Mammary epithelial cell (primary cell): Measurements from ENCODE around the gene EIF4A2.
"Not testable (repeated sequence)": the region's sequence is repeated elsewhere in the genome, so short reads cannot be mapped to it uniquely, and the experiment has no call there.

Experiments used
- EZH2 ChIP-seq: IDR thresholded peaks from 2 replicates; pipeline ENCODE4 v1.6.1; 2012; ENCODE audit warnings: low read length, inconsistent platforms, borderline replicate concordance
- TF ChIP-seq, protein P1 (sequence below), 2 donors: IDR thresholded peaks in 1 of 2; conservative IDR thresholded peaks in 1 of 2; 2 replicates each; pipeline ENCODE4 v1.5.1; 2011 to 2012; ENCODE audit warnings: inconsistent platforms in 2 of 2, low read length in 2 of 2, mild to moderate bottlenecking in 2 of 2, control low read depth in 1 of 2, low read depth in 1 of 2; ENCODE audit not compliant: insufficient read depth in 1 of 2; ENCODE audit errors: extremely low read depth in 1 of 2

DNA sequence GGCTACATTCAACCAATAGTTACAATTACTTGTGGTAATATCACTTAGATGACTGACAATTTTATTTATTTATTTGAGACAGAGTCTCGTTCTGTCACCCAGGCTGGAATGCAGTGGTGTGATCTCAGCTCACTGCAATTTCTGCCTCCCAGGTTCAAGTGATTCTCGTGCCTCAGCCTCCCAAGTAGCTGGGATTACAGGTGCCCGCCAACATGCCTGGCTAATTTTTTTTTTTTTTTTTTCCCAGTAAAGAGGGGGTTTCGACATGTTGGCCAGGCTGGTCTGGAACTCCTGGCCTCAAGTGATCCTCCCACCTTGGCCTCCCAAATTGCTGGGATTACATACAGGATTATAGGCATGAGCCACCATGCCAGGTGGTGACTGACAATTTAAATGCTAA is 20.1 kb downstream of the EIF4A2 start:
- not testable (repeated sequence) for TF ChIP-seq EZH2
- TF ChIP-seq, protein P1, sequence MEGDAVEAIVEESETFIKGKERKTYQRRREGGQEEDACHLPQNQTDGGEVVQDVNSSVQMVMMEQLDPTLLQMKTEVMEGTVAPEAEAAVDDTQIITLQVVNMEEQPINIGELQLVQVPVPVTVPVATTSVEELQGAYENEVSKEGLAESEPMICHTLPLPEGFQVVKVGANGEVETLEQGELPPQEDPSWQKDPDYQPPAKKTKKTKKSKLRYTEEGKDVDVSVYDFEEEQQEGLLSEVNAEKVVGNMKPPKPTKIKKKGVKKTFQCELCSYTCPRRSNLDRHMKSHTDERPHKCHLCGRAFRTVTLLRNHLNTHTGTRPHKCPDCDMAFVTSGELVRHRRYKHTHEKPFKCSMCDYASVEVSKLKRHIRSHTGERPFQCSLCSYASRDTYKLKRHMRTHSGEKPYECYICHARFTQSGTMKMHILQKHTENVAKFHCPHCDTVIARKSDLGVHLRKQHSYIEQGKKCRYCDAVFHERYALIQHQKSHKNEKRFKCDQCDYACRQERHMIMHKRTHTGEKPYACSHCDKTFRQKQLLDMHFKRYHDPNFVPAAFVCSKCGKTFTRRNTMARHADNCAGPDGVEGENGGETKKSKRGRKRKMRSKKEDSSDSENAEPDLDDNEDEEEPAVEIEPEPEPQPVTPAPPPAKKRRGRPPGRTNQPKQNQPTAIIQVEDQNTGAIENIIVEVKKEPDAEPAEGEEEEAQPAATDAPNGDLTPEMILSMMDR (conservative IDR thresholded peaks at IDR 0.05 in 1 of 2, IDR thresholded peaks at IDR 0.05 in 1 of 2; ENCODE audit: extremely low read depth in 1 of 2, insufficient read depth in 1 of 2, low read depth in 1 of 2, low read length in 2 of 2): not testable (repeated sequence)
